IMR-90 (cell line): ENCODE results near the gene CDKN1C. TPM values are rescaled to one million over a fixed set of nuclear protein-coding genes. Genes with fewer than 3 reads are reported as not detected.

Source experiments
- ATAC-seq: fragments of 200-7000 bp; cut with Tn5 transposase; 2 replicates; pipeline ENCODE4 v1.9.1; 2020; ENCODE audit warnings: low read depth, mild to moderate bottlenecking, moderate library complexity
- BruUV-seq: library from RNA; stranded (reverse); fragments of 400-500 nt; replicated peaks from 2 replicates; lab custom pipeline; 2021; lab: Mats Ljungman, UMichigan
- CTCF ChIA-PET: fragments of 300-600 bp; formaldehyde crosslinking; extraction: SDS; loops from one replicate; lab custom pipeline; 2021; ENCODE audit warnings: antibody characterized with exemption; lab: Yijun Ruan, JAX
- POLR2A ChIA-PET: fragments of 300-600 bp; sonication (Branson Sonifier 250); formaldehyde crosslinking; loops from one replicate; lab custom pipeline; 2022; ENCODE audit warnings: antibody characterized with exemption; ENCODE audit not compliant: unreplicated experiment; lab: Charles Lee
- DNase-seq: peaks from one replicate; pipeline ENCODE4 v3.0.0; 2013
- H2AFZ ChIP-seq: replicated peaks from 2 replicates; pipeline ENCODE3; 2013; ENCODE audit warnings: low read length, mild to moderate bottlenecking; ENCODE audit not compliant: poor library complexity
- H2AK5ac ChIP-seq: 2 replicates; pipeline ENCODE4 v1.6.1; 2013; ENCODE audit warnings: low read depth, low read length, inconsistent platforms
- H2AK9ac ChIP-seq: replicated peaks from 2 replicates; pipeline ENCODE3; 2013; ENCODE audit warnings: mild to moderate bottlenecking, low read depth, low read length, moderate library complexity; ENCODE audit not compliant: poor library complexity
- H2BK120ac ChIP-seq: 2 replicates; pipeline ENCODE4 v1.6.1; 2013; ENCODE audit warnings: low read depth, low read length, inconsistent platforms
- H2BK15ac ChIP-seq: 3 replicates; pipeline ENCODE4 v1.6.1; 2013; ENCODE audit warnings: low read depth, low read length, inconsistent platforms
- H2BK20ac ChIP-seq: 2 replicates; pipeline ENCODE4 v1.6.1; 2013; ENCODE audit warnings: low read depth, mild to moderate bottlenecking, inconsistent platforms, low read length, moderate library complexity
- H2BK5ac ChIP-seq: 2 replicates; pipeline ENCODE4 v1.6.1; 2013; ENCODE audit warnings: mild to moderate bottlenecking, low read depth, low read length, inconsistent platforms; ENCODE audit not compliant: poor library complexity, severe bottlenecking
- H3K14ac ChIP-seq: replicated peaks from 2 replicates; pipeline ENCODE4 v1.6.1; 2013; ENCODE audit warnings: low read depth, low read length, inconsistent platforms
- H3K18ac ChIP-seq: 2 replicates; pipeline ENCODE4 v1.6.1; 2013; ENCODE audit warnings: low read depth, low read length, control low read depth
- H3K23ac ChIP-seq: 2 replicates; pipeline ENCODE4 v1.6.1; 2013; ENCODE audit warnings: low read depth, low read length, inconsistent platforms
- H3K27ac ChIP-seq: 2 replicates; pipeline ENCODE4 v1.5.1; 2013; ENCODE audit warnings: mild to moderate bottlenecking, control low read depth, low read length; ENCODE audit not compliant: insufficient read depth
- H3K27me3 ChIP-seq: 2 replicates; pipeline ENCODE4 v1.6.1; 2013; ENCODE audit warnings: low read length; ENCODE audit not compliant: control insufficient read depth, insufficient read depth
- H3K36me3 ChIP-seq: 2 replicates; pipeline ENCODE4 v1.6.1; 2013; ENCODE audit warnings: low read length, mixed read lengths; ENCODE audit not compliant: control insufficient read depth, insufficient read depth
- H3K4ac ChIP-seq: 2 replicates; pipeline ENCODE4 v1.6.1; 2013; ENCODE audit warnings: low read depth, low read length, inconsistent platforms
- H3K4me1 ChIP-seq: 2 replicates; pipeline ENCODE4 v1.6.1; 2013; ENCODE audit warnings: low read length, mixed read lengths; ENCODE audit not compliant: control insufficient read depth, insufficient read depth
- H3K4me2 ChIP-seq: 2 replicates; pipeline ENCODE4 v1.6.1; 2013; ENCODE audit warnings: low read depth, mild to moderate bottlenecking, control low read depth, low read length, moderate library complexity
- H3K4me3 ChIP-seq: 2 replicates; pipeline ENCODE4 v1.5.1; 2013; ENCODE audit warnings: low read depth, mild to moderate bottlenecking, control low read depth, low read length, moderate library complexity; ENCODE audit not compliant: insufficient read depth
- H3K56ac ChIP-seq: 2 replicates; pipeline ENCODE4 v1.6.1; 2013; ENCODE audit warnings: low read length, inconsistent platforms; ENCODE audit not compliant: insufficient read depth; ENCODE audit errors: extremely low read depth
- H3K79me1 ChIP-seq, 2 experiments: 2 replicates each; pipeline ENCODE4 v1.6.1; 2013; ENCODE audit warnings: low read length in 2 of 2, inconsistent platforms in 1 of 2, low read depth in 1 of 2
- H3K9ac ChIP-seq: 2 replicates; pipeline ENCODE4 v1.6.1; 2013; ENCODE audit warnings: low read depth, low read length, control low read depth
- H3K9me1 ChIP-seq: 2 replicates; pipeline ENCODE4 v1.6.1; 2013; ENCODE audit warnings: low read length, inconsistent platforms; ENCODE audit not compliant: insufficient read depth
- H3K9me3 ChIP-seq: 2 replicates; pipeline ENCODE4 v1.6.1; 2013; ENCODE audit warnings: low read length; ENCODE audit not compliant: control insufficient read depth, insufficient read depth
- H4K20me1 ChIP-seq: 2 replicates; pipeline ENCODE4 v1.6.1; 2013; ENCODE audit warnings: low read length, inconsistent platforms; ENCODE audit not compliant: insufficient read depth
- H4K5ac ChIP-seq: 2 replicates; pipeline ENCODE4 v1.6.1; 2013; ENCODE audit warnings: mild to moderate bottlenecking, low read depth, low read length, control low read depth
- H4K8ac ChIP-seq, 2 experiments: 2 replicates each; pipeline ENCODE4 v1.6.1; 2013; ENCODE audit warnings: low read depth in 2 of 2, low read length in 2 of 2, control low read depth in 1 of 2, inconsistent platforms in 1 of 2
- H4K91ac ChIP-seq: 2 replicates; pipeline ENCODE4 v1.6.1; 2013; ENCODE audit warnings: low read depth, low read length, inconsistent platforms; ENCODE audit not compliant: insufficient read depth
- FOS ChIP-seq: fragments of 150-350 bp; IDR thresholded peaks from 2 replicates; pipeline ENCODE4 v1.6.1; 2016; ENCODE audit warnings: low read depth, low read length
- MAZ ChIP-seq: IDR thresholded peaks from 2 replicates; pipeline ENCODE4 v1.6.1; 2012; ENCODE audit warnings: low read depth, mild to moderate bottlenecking, low read length, improper control_type of control experiment, moderate library complexity, borderline replicate concordance
- NFE2L2 ChIP-seq: fragments of 150-350 bp; IDR thresholded peaks from 2 replicates; pipeline ENCODE4 v1.6.1; 2016; ENCODE audit warnings: low read depth, mild to moderate bottlenecking, low read length
- RAD21 ChIP-seq: IDR thresholded peaks from 2 replicates; pipeline ENCODE4 v1.6.1; 2012; ENCODE audit warnings: low read length, improper control_type of control experiment
- WGBS, 2 experiments: methylation state at CpG; one replicate each; pipeline versions ENCODE4 v1.1.5 to v1.1.7; 2013; ENCODE audit warnings: missing lambda C conversion rate in 2 of 2; ENCODE audit not compliant: insufficient read length in 1 of 2; ENCODE audit errors: extremely low coverage in 2 of 2; 5-methylcytosine and 5-hydroxymethylcytosine counted together
- dilution Hi-C: fragments of 300-500 bp; cut with HindIII; formaldehyde crosslinking; loops from one replicate; pipeline ENCODE4 v1.14.3; 2018; ENCODE audit warnings: low sequenced_read_pairs; ENCODE audit not compliant: unreplicated experiment
- in situ Hi-C: fragments of 300-500 bp; cut with MboI; formaldehyde crosslinking; loops from 3 replicates; pipeline ENCODE4 v1.14.3; 2019; ENCODE audit warnings: low sequenced_read_pairs, inconsistent platforms, mixed read lengths
- intact Hi-C: fragments of 100-400 bp; cut with micrococcal nuclease; formaldehyde crosslinking; loops from 2 replicates; pipeline ENCODE4 v1.10.0; 2022
- polyA plus RNA-seq, 3 experiments: library from polyadenylated mRNA; depleted of rRNA; stranded (reverse); fragments of >200 nt; gene quantifications; 2 replicates each; pipeline ENCODE4 v1.2.3, GENCODE V29; 2012; ENCODE audit warnings: low replicate concordance in 1 of 3
- total RNA-seq: library from RNA; depleted of rRNA; stranded (reverse); fragments of >200 nt; gene quantifications from 2 replicates; pipeline ENCODE4 v1.2.3, GENCODE V29; 2012

The CDKN1C gene
- total and polyA plus RNA-seq, 2 of the 4 experiments (the other 2 are of a cell fraction), result 1.6 to 3.0 TPM

GRCh38 chr11:2885678-2886081 lies at the start of gene CDKN1C (continued):
- TF ChIP-seq NFE2L2, result no peak
- peak; percentile 38; the same call in 1 of the 2 replicates for TF ChIP-seq MAZ
- TF ChIP-seq FOS, result no peak
- TF ChIP-seq RAD21, result no peak

DNA sequence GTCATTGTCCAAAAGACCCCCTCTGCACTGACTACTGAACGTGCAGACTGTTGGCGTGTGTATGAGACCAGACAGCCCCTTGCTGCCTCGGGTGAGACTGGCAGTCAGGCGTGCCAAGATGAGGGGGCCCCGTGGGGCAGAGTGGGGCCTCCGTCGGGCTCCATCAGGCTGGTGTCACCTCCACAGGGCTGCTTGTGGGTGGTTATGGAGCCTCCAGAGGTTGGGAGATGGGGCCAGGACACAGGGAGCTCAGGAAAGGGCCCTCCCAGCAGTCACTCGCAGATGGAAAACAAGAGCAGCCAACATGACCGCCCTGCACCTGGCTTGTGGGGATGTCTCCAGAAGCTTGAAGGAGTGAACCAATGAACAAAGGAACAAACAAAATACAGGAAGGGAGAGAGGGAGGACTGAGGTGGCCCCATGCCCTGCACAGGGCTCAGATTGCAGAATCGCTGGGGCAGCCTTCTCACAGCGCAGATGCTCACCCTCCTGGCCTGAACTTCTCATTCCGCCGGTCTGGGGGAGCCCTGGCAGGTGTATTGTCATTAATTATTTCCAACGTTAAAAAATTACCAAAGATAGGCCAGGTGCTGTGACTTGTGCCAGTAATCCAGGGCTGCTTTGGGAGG lies 49.1 kb upstream of the CDKN1C start:
- Histone ChIP-seq H2AFZ (no peak overlapping the region), H3K4me1 (peaks cover 8% of the 10 kb centered on the region), H2BK15ac (no peak overlapping the region), H3K9ac (no peak overlapping the region), H3K9me1 (no peaks in the 10 kb centered on the region), H2AK5ac (no peak overlapping the region), H3K4ac (no peak overlapping the region), H4K5ac (no peak overlapping the region), H3K56ac (no peak overlapping the region), H3K9me3 (peaks cover 8% of the 10 kb centered on the region), H3K14ac (no peak overlapping the region), H4K8ac (no peak overlapping the region), H2AK9ac (no peak overlapping the region), H2BK5ac (no peak overlapping the region), H3K4me3 (no peak overlapping the region), H4K20me1 (no peaks in the 10 kb centered on the region), H3K4me2 (no peak overlapping the region), H3K79me1 (peaks cover 0 to 3% of the 10 kb centered on the region in 2 experiments; a peak in 1 of 4 replicates), H2BK120ac (no peak overlapping the region), H3K18ac (no peak overlapping the region), H2BK20ac (no peak overlapping the region), H4K91ac (no peak overlapping the region), H3K27ac (no peak overlapping the region), H3K23ac (no peak overlapping the region), H3K36me3 (no peaks in the 10 kb centered on the region), H3K27me3 (no peaks in the 10 kb centered on the region)
- in situ Hi-C loops (no loop called here), dilution Hi-C loops (no loop called here), intact Hi-C loops (no loop called here)
- DNase-seq, result no peak
- CTCF ChIA-PET, result no interaction called here
- no peak for ATAC-seq
- TF ChIP-seq NFE2L2, result no peak
- 94% methylated on average over 6 of the region's 14 CpGs; no CpG with 5 or more reads in 1 of the 2 experiments for WGBS, 2 experiments
- BruUV-seq, result no TSS peak
- POLR2A ChIA-PET, result no interaction called here
